ENCODE results near the gene SUMO4. TPM values are rescaled to one million over a fixed set of nuclear protein-coding genes. Genes with fewer than 3 reads are reported as not detected.

SUMO4 gene
- total RNA-seq, 1 donor from 2014 or later = 4.2 TPM

DNA sequence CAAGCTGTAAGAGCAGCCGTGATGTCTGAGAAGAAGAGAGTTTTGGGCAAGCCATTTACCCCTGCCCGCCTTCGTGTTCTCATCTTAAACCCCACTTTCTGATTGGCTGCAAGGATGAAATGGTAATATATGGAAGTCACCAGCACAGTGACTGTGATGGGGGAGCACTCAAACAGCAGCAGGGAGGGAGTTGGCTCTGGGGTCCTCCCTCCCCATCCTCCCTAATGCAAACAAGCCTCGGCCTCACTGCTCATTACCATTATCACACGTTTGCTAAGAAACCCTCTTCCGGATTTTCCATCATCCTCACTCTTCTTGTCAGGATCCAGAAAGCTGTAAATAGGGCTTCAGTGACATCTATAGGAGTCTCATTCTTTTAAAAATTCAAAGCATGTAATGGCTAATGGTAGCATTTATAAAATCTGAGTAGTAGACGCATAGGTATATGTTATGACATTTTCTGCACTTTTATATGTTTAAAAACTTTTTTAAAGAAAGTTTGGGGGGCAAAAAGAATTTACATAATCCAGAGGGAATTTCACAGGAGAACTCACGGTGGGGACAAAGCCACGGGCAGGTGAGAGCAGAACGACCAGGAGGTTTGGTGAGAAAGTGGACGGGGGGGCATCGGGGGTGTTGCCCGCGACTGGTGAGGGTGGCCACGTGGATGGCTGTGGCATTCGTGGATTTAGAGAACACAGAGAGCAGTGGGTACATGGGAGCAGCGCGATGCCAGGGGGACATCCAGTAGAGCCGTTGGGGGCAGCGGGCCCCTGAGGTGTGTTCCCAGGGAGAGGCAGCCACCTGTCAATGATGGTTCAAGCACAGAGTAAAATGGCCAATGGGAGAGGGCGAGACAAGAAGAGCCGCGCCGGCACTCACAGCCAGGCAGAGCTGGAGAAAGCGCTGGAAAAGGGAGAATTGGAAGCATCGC lies 29.6 kb downstream of the SUMO4 start:
- TF ChIP-seq, protein P1, sequence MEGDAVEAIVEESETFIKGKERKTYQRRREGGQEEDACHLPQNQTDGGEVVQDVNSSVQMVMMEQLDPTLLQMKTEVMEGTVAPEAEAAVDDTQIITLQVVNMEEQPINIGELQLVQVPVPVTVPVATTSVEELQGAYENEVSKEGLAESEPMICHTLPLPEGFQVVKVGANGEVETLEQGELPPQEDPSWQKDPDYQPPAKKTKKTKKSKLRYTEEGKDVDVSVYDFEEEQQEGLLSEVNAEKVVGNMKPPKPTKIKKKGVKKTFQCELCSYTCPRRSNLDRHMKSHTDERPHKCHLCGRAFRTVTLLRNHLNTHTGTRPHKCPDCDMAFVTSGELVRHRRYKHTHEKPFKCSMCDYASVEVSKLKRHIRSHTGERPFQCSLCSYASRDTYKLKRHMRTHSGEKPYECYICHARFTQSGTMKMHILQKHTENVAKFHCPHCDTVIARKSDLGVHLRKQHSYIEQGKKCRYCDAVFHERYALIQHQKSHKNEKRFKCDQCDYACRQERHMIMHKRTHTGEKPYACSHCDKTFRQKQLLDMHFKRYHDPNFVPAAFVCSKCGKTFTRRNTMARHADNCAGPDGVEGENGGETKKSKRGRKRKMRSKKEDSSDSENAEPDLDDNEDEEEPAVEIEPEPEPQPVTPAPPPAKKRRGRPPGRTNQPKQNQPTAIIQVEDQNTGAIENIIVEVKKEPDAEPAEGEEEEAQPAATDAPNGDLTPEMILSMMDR (IDR thresholded peaks at IDR 0.05; ENCODE audit: unreplicated experiment) = no peak
- H3K27me3 Mint-ChIP-seq (ENCODE audit: low read depth) = peaks cover 2% of the 10 kb centered on the region
- no peaks in the 10 kb centered on the region for H3K36me3 Mint-ChIP-seq
- no peaks in the 10 kb centered on the region for H3K9me3 Mint-ChIP-seq
- no peak overlapping the region for H3K4me3 Mint-ChIP-seq
- H3K27ac Mint-ChIP-seq = no peak overlapping the region
- H3K4me1 Mint-ChIP-seq = peaks cover 2% of the 10 kb centered on the region
- DNase-seq (ENCODE audit: low spot score in 2 of 2, unreplicated experiment in 2 of 2) = no peak

DNA sequence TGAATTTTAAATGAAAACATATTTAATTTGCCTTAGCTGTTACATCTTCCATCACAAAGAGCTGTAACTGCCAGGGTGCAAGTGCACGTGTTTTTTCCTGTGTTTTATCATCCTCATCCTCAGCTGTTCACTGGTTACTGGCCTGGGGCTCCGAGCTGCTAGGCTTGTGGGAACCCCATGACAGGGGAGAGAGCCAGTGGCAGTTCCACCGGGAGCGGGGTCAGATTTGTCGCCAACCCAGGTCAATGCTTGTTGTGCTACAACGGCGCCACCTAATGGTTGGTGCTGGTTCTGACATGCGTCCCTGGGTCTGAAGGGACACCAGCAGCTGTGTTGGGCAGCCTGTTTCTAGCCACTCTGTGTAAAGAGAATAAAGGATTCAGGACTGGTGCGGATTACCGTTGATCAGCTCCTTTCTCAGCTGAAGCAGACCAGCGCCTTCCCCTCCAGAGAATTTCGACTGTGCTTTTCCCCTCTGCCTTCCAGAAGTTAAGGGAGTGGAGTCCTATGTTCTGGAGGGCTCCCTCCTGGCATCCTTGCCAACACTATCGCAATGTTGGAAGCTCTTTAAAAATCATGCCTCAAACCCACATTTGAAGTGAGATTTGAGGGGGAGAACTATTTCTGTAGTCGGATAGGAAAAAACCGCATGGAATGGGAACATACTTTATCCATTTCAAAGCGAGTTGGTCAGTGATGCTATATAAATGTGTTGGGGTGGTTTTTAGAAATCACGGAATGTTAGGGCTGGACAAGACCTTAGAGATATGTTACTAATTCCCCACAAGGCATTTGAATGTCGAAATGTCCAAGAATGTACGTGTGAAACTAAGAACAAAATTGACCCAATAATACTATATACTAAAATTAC lies 32.1 kb downstream of the SUMO4 start:
- no peak overlapping the region for H3K27ac Mint-ChIP-seq
- peaks cover 2% of the 10 kb centered on the region for H3K27me3 Mint-ChIP-seq (ENCODE audit: low read depth)
- peaks cover 2% of the 10 kb centered on the region for H3K4me1 Mint-ChIP-seq
- H3K4me3 Mint-ChIP-seq = peak overlapping the region; percentile 37
- DNase-seq (ENCODE audit: low spot score in 2 of 2, unreplicated experiment in 2 of 2) = peak; percentile 69 to 89
- TF ChIP-seq, protein P1 (IDR thresholded peaks at IDR 0.05; ENCODE audit: unreplicated experiment) = peak; percentile 97
- H3K9me3 Mint-ChIP-seq = no peaks in the 10 kb centered on the region
- H3K36me3 Mint-ChIP-seq = no peaks in the 10 kb centered on the region

DNA sequence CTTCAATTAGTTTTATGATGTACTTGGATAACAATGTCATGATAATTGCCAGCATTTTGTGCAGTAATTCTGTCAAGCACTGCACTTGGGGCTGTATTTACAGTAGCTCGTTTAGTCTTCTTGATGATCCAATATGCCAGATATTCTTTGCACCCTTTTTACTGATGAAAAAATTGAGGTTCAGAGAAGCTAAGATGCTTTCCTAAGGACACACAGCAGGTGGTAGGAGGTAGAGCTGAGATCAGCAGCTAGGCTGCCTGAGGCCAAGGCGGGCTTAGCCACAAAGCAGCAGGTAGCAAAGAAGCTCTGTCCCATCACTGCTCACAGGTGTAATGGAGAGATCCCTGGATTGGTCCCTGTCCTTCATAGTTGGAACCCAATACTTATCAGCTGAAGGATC lies 33.3 kb downstream of the SUMO4 start:
- Mint-ChIP-seq H3K36me3 (no peaks in the 10 kb centered on the region), H3K4me1 (peaks cover 2% of the 10 kb centered on the region), H3K4me3 (no peak overlapping the region), H3K27me3 (ENCODE audit: low read depth) (peaks cover 2% of the 10 kb centered on the region), H3K27ac (no peak overlapping the region), H3K9me3 (peaks cover 5% of the 10 kb centered on the region)
- TF ChIP-seq, protein P1 (IDR thresholded peaks at IDR 0.05; ENCODE audit: unreplicated experiment) = no peak
- no peak for DNase-seq (ENCODE audit: low spot score in 2 of 2, unreplicated experiment in 2 of 2)

DNA sequence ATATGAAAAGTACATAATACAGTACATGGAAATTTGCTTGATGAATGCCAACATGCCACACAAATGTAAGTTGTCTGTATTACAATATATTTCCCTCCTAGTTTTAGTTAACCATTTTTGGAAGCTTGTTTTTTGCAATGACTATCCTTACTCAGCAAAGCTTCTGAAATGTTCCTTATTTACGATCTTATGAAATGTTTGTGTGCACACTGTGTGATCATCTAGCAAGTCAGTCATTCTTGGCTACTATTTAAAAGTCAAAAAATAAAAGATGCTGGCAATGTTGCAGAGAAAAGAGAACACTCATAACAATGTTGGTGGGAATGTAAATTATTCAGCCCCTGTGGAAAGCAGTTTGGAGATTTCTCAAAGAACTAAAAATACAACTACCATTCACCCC lies 33.8 kb downstream of the SUMO4 start:
- Mint-ChIP-seq H3K4me1 (peaks cover 2% of the 10 kb centered on the region), H3K4me3 (no peak overlapping the region), H3K9me3 (peaks cover 5% of the 10 kb centered on the region), H3K36me3 (no peaks in the 10 kb centered on the region), H3K27me3 (ENCODE audit: low read depth) (peaks cover under 1% of the 10 kb centered on the region), H3K27ac (no peak overlapping the region)
- DNase-seq (ENCODE audit: low spot score in 2 of 2, unreplicated experiment in 2 of 2) = no peak
- TF ChIP-seq, protein P1 (IDR thresholded peaks at IDR 0.05; ENCODE audit: unreplicated experiment) = no peak

DNA sequence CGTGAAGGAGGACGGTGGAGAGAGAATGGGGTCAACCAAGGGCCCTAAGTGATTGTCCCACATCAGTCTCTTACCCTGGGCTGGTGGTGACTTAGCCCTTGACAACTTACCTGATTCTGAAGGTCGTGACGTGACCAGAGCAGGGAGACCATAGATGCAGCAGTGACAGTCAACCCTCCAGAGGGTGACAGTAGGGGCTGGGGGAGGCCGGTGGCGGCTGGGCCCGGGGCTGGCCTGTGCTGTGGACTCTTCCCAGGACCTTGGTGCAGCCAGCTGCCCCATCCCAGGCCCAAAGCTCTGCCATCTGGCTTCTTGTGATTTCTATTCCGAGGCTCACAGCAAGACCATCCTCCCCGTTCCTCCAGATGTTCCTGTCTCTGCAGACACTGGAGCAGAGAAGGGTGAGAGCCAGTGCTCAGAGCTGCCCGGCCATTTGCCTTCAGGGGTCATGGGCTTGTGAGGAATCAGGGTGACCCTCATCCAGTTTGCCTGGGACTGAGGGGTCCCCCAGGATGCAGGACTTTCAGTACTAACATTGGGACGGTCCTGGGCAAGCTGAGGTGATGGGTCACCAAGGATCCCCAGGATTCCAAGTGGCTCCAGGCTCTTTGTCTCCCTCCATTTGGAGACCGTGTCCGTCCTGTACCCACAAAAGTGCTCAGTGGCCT lies 36.0 kb downstream of the SUMO4 start:
- no peak overlapping the region for H3K4me3 Mint-ChIP-seq
- H3K4me1 Mint-ChIP-seq = peaks cover 12% of the 10 kb centered on the region
- no peaks in the 10 kb centered on the region for H3K27me3 Mint-ChIP-seq (ENCODE audit: low read depth)
- no peak for DNase-seq (ENCODE audit: low spot score in 2 of 2, unreplicated experiment in 2 of 2)
- no peak overlapping the region for H3K27ac Mint-ChIP-seq
- H3K36me3 Mint-ChIP-seq = no peaks in the 10 kb centered on the region
- TF ChIP-seq, protein P1 (IDR thresholded peaks at IDR 0.05; ENCODE audit: unreplicated experiment) = no peak
- peaks cover 5% of the 10 kb centered on the region for H3K9me3 Mint-ChIP-seq

Data from mesothelial cell of epicardium (in vitro differentiated cells).